ENCODE data around the gene HPD.
A peak's percentile ranks its signal among the peaks of the same experiment; 100 is the strongest.
"Not testable (repeated sequence)": the region's sequence is repeated elsewhere in the genome, so short reads cannot be mapped to it uniquely, and the experiment has no call there.

The HPD gene

DNA sequence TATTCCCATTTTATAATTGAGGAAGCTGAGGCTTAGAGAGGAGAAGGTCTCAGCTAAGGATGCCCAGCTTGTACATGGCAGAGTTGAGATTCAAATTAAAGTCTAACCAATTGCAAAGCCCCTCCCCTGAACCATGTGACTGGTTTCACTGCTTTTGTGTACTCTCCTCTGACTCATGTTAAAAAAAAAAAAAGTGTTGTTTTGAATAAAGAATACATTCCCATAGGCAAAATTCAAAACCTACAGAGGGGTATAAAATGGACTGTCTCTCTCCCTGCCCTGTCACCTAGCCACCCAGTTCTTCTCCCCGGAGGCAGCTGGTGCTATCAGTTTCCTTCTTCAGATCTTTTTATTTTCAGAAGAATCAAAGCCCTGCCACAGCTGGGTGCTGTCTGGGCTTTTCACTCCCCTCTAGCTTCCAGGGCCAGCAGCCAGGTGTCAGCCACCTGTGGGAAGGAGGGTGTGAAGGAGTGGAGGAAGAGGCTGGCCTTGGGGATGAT, 35.4 kb upstream of the HPD start:
- no peak for DNase-seq
- TF ChIP-seq, protein P1, sequence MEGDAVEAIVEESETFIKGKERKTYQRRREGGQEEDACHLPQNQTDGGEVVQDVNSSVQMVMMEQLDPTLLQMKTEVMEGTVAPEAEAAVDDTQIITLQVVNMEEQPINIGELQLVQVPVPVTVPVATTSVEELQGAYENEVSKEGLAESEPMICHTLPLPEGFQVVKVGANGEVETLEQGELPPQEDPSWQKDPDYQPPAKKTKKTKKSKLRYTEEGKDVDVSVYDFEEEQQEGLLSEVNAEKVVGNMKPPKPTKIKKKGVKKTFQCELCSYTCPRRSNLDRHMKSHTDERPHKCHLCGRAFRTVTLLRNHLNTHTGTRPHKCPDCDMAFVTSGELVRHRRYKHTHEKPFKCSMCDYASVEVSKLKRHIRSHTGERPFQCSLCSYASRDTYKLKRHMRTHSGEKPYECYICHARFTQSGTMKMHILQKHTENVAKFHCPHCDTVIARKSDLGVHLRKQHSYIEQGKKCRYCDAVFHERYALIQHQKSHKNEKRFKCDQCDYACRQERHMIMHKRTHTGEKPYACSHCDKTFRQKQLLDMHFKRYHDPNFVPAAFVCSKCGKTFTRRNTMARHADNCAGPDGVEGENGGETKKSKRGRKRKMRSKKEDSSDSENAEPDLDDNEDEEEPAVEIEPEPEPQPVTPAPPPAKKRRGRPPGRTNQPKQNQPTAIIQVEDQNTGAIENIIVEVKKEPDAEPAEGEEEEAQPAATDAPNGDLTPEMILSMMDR (IDR thresholded peaks at IDR 0.05; ENCODE audit: low read depth, low read length) = no peak
- H3K36me3 ChIP-seq = peaks cover 26% of the 10 kb centered on the region
- H3K4me1 ChIP-seq = no peaks in the 10 kb centered on the region; the same call in 1 of the 2 replicates
- H3K4me3 ChIP-seq (ENCODE audit: low read depth, low read length) = no peak overlapping the region
- H3K27me3 ChIP-seq = no peaks in the 10 kb centered on the region
- no peaks in the 10 kb centered on the region for H3K9me3 ChIP-seq

GRCh38 chr12:121892673-121893561, 34.3 kb upstream of the HPD start:
- Histone ChIP-seq H3K27me3 (no peaks in the 10 kb centered on the region), H3K4me3 (ENCODE audit: low read depth, low read length) (no peak overlapping the region), H3K36me3 (peaks cover 21% of the 10 kb centered on the region), H3K9me3 (no peaks in the 10 kb centered on the region), H3K4me1 (no peaks in the 10 kb centered on the region; the same call in 1 of the 2 replicates)
- no peak for DNase-seq
- TF ChIP-seq, protein P1 (IDR thresholded peaks at IDR 0.05; ENCODE audit: low read depth, low read length) = no peak

GRCh38 chr12:121889661-121890060, 31.0 kb upstream of the HPD start:
- H3K4me3 ChIP-seq (ENCODE audit: low read depth, low read length) = peak overlapping the region; percentile 92
- not testable (repeated sequence) for H3K27me3 ChIP-seq, H3K9me3 ChIP-seq, DNase-seq, H3K4me1 ChIP-seq, H3K36me3 ChIP-seq

GRCh38 chr12:121889274-121889624, 30.6 kb upstream of the HPD start:
- TF ChIP-seq, protein P1 (IDR thresholded peaks at IDR 0.05; ENCODE audit: low read depth, low read length) = no peak
- Histone ChIP-seq H3K4me1 (no peaks in the 10 kb centered on the region; the same call in 1 of the 2 replicates), H3K4me3 (ENCODE audit: low read depth, low read length) (peak overlapping the region; percentile 92), H3K27me3 (no peaks in the 10 kb centered on the region), H3K36me3 (no peaks in the 10 kb centered on the region), H3K9me3 (no peaks in the 10 kb centered on the region)
- no peak for DNase-seq

DNA sequence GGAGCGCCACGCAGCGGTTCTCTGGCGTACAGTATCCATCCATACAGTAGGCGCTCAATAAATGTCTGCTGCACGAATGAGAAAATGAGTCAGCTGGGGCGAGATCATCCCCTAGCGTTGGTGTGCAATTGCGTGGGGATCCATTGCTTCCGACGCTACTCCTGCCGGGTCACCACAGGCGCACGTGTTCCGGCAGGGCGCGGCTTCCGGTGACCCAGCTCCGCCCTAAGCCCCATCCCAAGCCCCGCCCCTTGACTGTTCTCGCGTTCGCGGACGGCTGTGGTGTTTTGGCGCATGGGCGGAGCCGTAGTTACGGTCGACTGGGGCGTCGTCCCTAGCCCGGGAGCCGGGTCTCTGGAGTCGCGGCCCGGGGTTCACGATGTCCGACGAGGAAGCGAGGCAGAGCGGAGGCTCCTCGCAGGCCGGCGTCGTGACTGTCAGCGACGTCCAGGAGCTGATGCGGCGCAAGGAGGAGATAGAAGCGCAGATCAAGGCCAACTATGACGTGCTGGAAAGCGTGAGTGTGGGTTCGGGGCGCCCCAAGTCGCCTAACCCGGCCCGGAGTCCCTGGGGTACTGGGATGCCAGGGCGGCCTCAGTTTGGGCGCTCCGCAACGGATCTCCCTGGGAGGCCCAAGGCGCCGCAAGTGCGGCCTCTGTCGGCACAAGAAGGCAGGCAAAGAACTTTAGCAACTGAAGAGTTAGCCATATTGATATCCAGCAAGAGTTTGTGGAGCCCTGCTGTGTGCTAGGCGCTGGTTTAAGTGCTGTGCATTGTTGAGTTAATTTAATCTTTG, 30.0 kb upstream of the HPD start, which contains the start of gene PSMD9:
Gene PSMD9 (plus strand): TSS at position 313 of the 796 bp plus-strand sequence. CDS start 67 bp downstream, at position 380.
- H3K36me3 ChIP-seq = no peaks in the 10 kb centered on the region
- peak within 1 kb of the TSS; percentile 92 for H3K4me3 ChIP-seq (ENCODE audit: low read depth, low read length)
- TF ChIP-seq, protein P1 (IDR thresholded peaks at IDR 0.05; ENCODE audit: low read depth, low read length) = peak; percentile 79
- no peaks in the 10 kb centered on the region for H3K27me3 ChIP-seq
- peak; percentile 99 for DNase-seq
- H3K9me3 ChIP-seq = no peaks in the 10 kb centered on the region
- no peaks in the 10 kb centered on the region; the same call in 1 of the 2 replicates for H3K4me1 ChIP-seq

DNA sequence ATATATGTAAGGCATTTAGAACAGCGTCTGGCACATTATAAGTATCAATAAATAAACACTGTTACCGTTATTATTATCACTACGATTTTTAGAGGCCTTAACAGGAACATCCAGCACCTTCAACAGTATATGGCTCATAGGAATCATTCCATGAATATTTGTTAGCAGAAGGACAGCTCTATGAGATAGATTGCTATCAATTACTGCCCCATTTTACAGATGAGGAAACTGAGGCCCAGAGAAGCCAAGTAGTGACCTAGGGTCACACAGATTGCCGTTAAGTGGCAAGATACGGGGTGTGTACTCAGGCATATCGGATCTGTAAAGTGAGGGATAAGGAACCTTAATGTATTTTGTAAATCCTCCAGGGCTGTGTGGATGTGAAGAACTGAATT, 29.4 kb upstream of the HPD start:
- Histone ChIP-seq H3K4me3 (ENCODE audit: low read depth, low read length) (peak overlapping the region; percentile 92), H3K4me1 (no peaks in the 10 kb centered on the region; the same call in 1 of the 2 replicates), H3K36me3 (no peaks in the 10 kb centered on the region), H3K9me3 (no peaks in the 10 kb centered on the region), H3K27me3 (no peaks in the 10 kb centered on the region)
- TF ChIP-seq, protein P1 (IDR thresholded peaks at IDR 0.05; ENCODE audit: low read depth, low read length) = no peak
- no peak for DNase-seq

DNA sequence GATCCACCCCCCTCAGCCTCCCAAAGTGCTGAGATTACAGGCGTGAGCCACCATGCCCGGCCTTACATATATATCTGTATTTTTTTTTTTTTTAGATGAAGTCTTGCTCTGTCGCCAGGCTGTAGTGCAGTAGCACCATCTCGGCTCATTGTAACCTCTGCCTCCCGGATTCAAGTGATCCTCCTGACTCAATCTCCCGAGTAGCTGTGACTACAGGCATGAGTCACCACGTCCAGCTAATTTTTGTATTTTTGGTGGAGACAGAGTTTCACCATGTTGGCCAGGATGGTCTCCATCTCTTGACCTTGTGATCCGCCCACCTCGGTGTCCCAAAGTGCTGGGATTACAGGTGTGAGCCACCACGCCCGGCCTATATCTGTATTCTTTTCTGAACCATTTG, 26.5 kb upstream of the HPD start:
- DNase-seq, H3K9me3 ChIP-seq, H3K4me1 ChIP-seq: not testable (repeated sequence)

More for the DNA sequence above, 26.5 kb upstream of the HPD start:
- H3K4me3 ChIP-seq (ENCODE audit: low read depth, low read length); H3K36me3 ChIP-seq; H3K27me3 ChIP-seq: not testable (repeated sequence)
